Measurements from ENCODE around the gene MKKS.

GRCh38 chr20:10469056-10469455 is 35.0 kb upstream of the MKKS start:
- no peak for TF ChIP-seq CTCF (IDR thresholded peaks at IDR 0.05)
- no peak for TF ChIP-seq POLR2A (IDR thresholded peaks at IDR 0.05)
